ENCODE data around the gene HECTD1.

Gene HECTD1

DNA sequence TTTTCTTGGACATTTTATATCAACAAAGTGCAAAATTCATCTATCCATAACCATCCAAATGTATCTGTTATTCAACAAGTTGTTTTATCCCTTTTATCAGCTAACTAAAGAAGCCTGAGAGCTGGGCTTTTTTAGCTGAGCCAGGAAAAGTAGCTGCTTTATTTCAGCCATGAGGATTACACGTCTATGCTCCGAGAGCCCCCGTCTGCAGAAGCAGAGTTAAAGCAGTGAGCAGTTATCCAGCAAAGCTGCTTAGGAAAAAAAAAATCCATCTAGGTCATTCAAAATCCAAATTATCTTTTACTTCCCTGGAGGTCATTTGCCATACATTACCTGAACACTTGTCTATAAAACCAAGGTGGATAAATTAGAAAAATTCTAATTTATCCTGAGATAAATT is 15.7 kb upstream of the HECTD1 start:
- no peak overlapping the region for H3K4me3 ChIP-seq (ENCODE audit: low read length)
- DNase-seq (ENCODE audit: low read depth), result no peak
- TF ChIP-seq, protein P1, sequence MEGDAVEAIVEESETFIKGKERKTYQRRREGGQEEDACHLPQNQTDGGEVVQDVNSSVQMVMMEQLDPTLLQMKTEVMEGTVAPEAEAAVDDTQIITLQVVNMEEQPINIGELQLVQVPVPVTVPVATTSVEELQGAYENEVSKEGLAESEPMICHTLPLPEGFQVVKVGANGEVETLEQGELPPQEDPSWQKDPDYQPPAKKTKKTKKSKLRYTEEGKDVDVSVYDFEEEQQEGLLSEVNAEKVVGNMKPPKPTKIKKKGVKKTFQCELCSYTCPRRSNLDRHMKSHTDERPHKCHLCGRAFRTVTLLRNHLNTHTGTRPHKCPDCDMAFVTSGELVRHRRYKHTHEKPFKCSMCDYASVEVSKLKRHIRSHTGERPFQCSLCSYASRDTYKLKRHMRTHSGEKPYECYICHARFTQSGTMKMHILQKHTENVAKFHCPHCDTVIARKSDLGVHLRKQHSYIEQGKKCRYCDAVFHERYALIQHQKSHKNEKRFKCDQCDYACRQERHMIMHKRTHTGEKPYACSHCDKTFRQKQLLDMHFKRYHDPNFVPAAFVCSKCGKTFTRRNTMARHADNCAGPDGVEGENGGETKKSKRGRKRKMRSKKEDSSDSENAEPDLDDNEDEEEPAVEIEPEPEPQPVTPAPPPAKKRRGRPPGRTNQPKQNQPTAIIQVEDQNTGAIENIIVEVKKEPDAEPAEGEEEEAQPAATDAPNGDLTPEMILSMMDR (IDR thresholded peaks at IDR 0.05; ENCODE audit: insufficient read depth, low read depth, low read length, missing control alignments), result no peak

DNA sequence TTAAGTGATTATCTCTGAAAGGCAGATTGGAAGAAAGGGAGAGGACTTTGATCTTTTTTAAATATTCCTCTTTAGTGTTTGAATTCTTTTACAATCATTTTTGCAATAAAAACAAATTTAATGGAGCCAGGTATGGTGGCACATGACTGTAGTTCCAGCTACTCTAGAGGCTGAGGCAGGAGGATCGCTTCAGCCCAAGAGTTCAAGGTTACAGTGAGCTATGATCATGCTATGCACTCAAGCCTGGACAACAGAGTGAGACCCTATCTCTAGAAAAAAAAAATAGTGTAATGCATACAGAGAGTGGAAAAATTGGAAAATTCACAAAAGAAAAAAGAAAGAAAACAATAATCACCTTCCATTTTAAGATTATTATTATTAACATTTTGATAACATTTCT is 15.2 kb upstream of the HECTD1 start:
- no peak overlapping the region for H3K4me3 ChIP-seq (ENCODE audit: low read length)
- DNase-seq (ENCODE audit: low read depth), result no peak
- TF ChIP-seq, protein P1 (IDR thresholded peaks at IDR 0.05; ENCODE audit: insufficient read depth, low read depth, low read length, missing control alignments), result no peak

DNA sequence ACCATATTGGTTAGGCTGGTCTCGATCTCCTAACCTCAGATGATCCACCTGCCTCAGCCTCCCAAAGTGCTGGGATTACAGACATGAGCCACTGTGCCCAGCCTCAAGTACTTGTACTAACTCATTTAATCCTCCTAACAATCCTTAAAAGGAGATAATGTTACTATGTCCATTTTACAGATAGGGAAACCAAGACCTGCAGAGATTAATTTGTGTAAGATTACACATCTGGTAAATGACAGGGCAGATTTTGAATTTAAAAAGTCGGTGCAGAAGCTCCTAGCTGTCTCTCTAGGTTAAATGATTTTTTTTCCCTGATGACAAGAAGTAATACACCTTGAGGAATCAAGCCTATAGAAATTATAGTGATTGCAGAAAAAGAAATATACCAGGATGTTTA is 13.7 kb upstream of the HECTD1 start:
- no peak for DNase-seq (ENCODE audit: low read depth)
- H3K4me3 ChIP-seq (ENCODE audit: low read length), result no peak overlapping the region
- TF ChIP-seq, protein P1 (IDR thresholded peaks at IDR 0.05; ENCODE audit: insufficient read depth, low read depth, low read length, missing control alignments), result no peak

DNA sequence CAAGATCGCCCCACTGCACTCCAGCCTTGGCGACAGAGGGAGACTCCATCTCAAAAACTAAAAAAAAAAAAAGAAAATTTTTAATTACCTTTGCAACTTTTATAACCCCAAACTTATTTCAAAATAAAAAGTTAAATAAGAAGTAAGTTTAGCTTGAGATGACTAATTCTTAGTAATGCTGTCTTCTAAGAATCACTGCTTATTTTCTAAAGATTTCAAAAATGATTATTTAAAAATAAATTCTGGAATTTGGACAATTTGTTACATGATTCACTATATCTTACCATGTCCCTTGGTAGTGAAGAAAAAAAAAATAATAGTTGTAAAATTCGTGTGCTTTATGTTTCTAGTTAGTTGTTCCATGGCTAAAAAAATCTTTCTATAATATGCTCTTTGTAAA is 11.6 kb upstream of the HECTD1 start:
- no peak for DNase-seq (ENCODE audit: low read depth)
- TF ChIP-seq, protein P1 (IDR thresholded peaks at IDR 0.05; ENCODE audit: insufficient read depth, low read depth, low read length, missing control alignments), result no peak
- no peak overlapping the region for H3K4me3 ChIP-seq (ENCODE audit: low read length)

DNA sequence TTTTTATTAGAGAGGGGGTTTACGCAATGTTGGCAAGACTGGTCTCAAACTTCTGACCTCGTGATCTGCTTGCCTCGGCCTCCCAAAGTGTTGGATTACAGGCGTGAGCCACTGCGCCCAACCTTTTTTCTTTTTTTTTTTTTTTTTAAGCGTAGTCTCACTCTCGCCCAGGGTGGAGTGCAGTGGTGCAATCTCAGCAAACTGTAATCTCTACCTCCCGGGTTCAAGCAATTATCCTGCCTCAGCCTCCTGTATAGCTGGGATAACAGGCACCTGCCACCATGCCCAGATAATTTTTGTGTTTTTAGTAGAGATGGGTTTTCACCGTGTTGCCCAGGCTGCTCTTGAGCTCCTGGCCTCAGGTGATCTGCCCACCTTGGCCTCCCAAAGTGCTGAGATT is 8.8 kb upstream of the HECTD1 start:
- TF ChIP-seq, protein P1 (IDR thresholded peaks at IDR 0.05; ENCODE audit: insufficient read depth, low read depth, low read length, missing control alignments), result no peak
- no peak for DNase-seq (ENCODE audit: low read depth)

DNA sequence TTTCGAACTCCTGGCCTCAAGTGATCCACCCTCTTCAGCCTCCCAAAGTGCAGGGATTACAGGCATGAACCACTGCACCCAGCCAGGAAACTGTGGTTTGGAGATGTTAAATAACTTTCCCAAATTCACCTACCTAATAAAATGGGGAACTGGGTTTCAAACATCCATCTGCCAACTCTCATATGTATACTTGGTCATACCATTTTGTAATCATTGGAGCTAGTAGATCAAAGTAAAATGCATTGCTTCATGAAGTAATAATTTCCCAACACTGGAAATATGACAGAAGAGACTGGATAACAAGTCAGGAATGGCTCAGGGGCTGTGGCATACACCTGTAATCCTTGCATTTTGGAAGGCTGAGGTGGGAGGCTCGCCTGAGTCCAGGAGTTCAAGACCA is 5.3 kb upstream of the HECTD1 start:
- TF ChIP-seq, protein P1 (IDR thresholded peaks at IDR 0.05; ENCODE audit: insufficient read depth, low read depth, low read length, missing control alignments), result no peak
- no peak for DNase-seq (ENCODE audit: low read depth)
- no peak overlapping the region for H3K4me3 ChIP-seq (ENCODE audit: low read length)

More for the DNA sequence above, 8.8 kb upstream of the HECTD1 start:
- H3K4me3 ChIP-seq (ENCODE audit: low read length), result no peak overlapping the region

DNA sequence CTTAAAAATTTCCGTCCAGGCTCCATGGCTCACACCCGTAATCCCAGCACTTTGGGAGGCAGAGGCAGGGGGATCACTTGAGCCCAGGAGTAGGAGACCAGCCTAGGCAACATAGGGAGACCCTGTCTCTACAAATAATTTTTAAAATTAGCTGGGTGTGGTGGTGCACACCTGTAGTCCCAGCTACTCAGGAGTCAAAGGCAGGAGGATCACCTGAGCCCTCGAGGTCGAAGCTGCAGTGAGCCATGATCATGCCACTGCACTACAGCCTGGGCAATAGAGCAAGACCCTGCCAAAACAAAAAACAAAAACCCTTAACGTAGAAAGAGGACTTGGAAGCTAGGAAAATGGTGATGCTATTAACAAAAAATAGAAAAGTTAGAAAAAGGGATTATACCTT is 2.0 kb upstream of the HECTD1 start:
- no peak overlapping the region for H3K4me3 ChIP-seq (ENCODE audit: low read length)
- TF ChIP-seq, protein P1 (IDR thresholded peaks at IDR 0.05; ENCODE audit: insufficient read depth, low read depth, low read length, missing control alignments), result no peak
- no peak for DNase-seq (ENCODE audit: low read depth)

Measured in epithelial cell of esophagus (primary cell).